ENCODE data around the gene MEMO1.

The MEMO1 gene

GRCh38 chr2:31980674-31981356 lies 30.0 kb downstream of the MEMO1 start:
- no peak overlapping the region for H2BK15ac ChIP-seq (ENCODE audit: low read length)
- no peak overlapping the region for H3K18ac ChIP-seq (ENCODE audit: low read length)
- no peaks in the 10 kb centered on the region for H3K9me3 ChIP-seq (replicated peaks in 1 of 2; ENCODE audit: control insufficient read depth in 2 of 2, insufficient read depth in 1 of 2, low read depth in 1 of 2, low read length in 2 of 2)
- no peak overlapping the region for H3K9ac ChIP-seq (ENCODE audit: low read depth, low read length, poor library complexity)
- no peak overlapping the region for H4K8ac ChIP-seq (ENCODE audit: low read depth, low read length)
- H3K4me2 ChIP-seq (ENCODE audit: insufficient read depth, low read length, poor library complexity, severe bottlenecking) = no peak overlapping the region
- no peak overlapping the region for H2BK12ac ChIP-seq (ENCODE audit: low read length)
- no CpG with 5 or more reads among the region's 6 CpGs for WGBS, 2 donors (ENCODE audit: extremely low coverage in 2 of 2, insufficient read length in 2 of 2, insufficient replicate concordance in 1 of 2)
- H2BK5ac ChIP-seq (ENCODE audit: low read length) = no peak overlapping the region
- H3K36me3 ChIP-seq (replicated peaks in 1 of 2; ENCODE audit: control insufficient read depth in 2 of 2, insufficient read depth in 2 of 2, low read length in 2 of 2) = no peaks in the 10 kb centered on the region
- H2BK120ac ChIP-seq (ENCODE audit: low read depth, low read length) = no peak overlapping the region
- no peaks in the 10 kb centered on the region for H3K4me1 ChIP-seq (ENCODE audit: control insufficient read depth in 2 of 2, insufficient read depth in 1 of 2, low read depth in 1 of 2, low read length in 2 of 2)
- DNase-seq (ENCODE audit: low spot score) = no peak
- H3K4ac ChIP-seq (ENCODE audit: low read length) = no peak overlapping the region
- no peaks in the 10 kb centered on the region for H3K27me3 ChIP-seq (ENCODE audit: control insufficient read depth in 3 of 3, insufficient read depth in 3 of 3, low read depth in 1 of 3, low read length in 3 of 3)
- no peak overlapping the region for H3K27ac ChIP-seq (replicated peaks; ENCODE audit: low read length)
- H3K23ac ChIP-seq (ENCODE audit: low read depth, low read length, poor library complexity) = no peak overlapping the region
- H3K14ac ChIP-seq (ENCODE audit: low read length) = no peak overlapping the region
- no peak overlapping the region for H2AFZ ChIP-seq (ENCODE audit: low read length)
- no peak overlapping the region for H2AK5ac ChIP-seq (ENCODE audit: low read depth, low read length)
- no peaks in the 10 kb centered on the region for H3K79me1 ChIP-seq (ENCODE audit: low read depth, low read length)
- H4K91ac ChIP-seq (ENCODE audit: low read depth, low read length, poor library complexity) = no peak overlapping the region
- H3K4me3 ChIP-seq (ENCODE audit: low read length in 2 of 2) = no peak overlapping the region

GRCh38 chr2:31979956-31980355 lies 30.9 kb downstream of the MEMO1 start:
- no peak overlapping the region for H3K4me3 ChIP-seq (ENCODE audit: low read length in 2 of 2)
- DNase-seq (ENCODE audit: low spot score) = no peak
- H2BK5ac ChIP-seq (ENCODE audit: low read length) = no peak overlapping the region
- no peak overlapping the region for H2AK5ac ChIP-seq (ENCODE audit: low read depth, low read length)
- no peak overlapping the region for H3K9ac ChIP-seq (ENCODE audit: low read depth, low read length, poor library complexity)
- no peaks in the 10 kb centered on the region for H3K79me1 ChIP-seq (ENCODE audit: low read depth, low read length)
- no peak overlapping the region for H2BK15ac ChIP-seq (ENCODE audit: low read length)
- WGBS, 2 donors (ENCODE audit: extremely low coverage in 2 of 2, insufficient read length in 2 of 2, insufficient replicate concordance in 1 of 2) = no CpG with 5 or more reads among the region's 3 CpGs
- H2BK120ac ChIP-seq (ENCODE audit: low read depth, low read length) = no peak overlapping the region
- no peak overlapping the region for H4K91ac ChIP-seq (ENCODE audit: low read depth, low read length, poor library complexity)
- H4K8ac ChIP-seq (ENCODE audit: low read depth, low read length) = no peak overlapping the region
- no peaks in the 10 kb centered on the region for H3K27me3 ChIP-seq (ENCODE audit: control insufficient read depth in 3 of 3, insufficient read depth in 3 of 3, low read depth in 1 of 3, low read length in 3 of 3)
- no peaks in the 10 kb centered on the region for H3K36me3 ChIP-seq (replicated peaks in 1 of 2; ENCODE audit: control insufficient read depth in 2 of 2, insufficient read depth in 2 of 2, low read length in 2 of 2)
- H2BK12ac ChIP-seq (ENCODE audit: low read length) = no peak overlapping the region
- H3K4ac ChIP-seq (ENCODE audit: low read length) = no peak overlapping the region
- H2AFZ ChIP-seq (ENCODE audit: low read length) = no peak overlapping the region
- H3K27ac ChIP-seq (replicated peaks; ENCODE audit: low read length) = no peak overlapping the region
- H3K4me1 ChIP-seq (ENCODE audit: control insufficient read depth in 2 of 2, insufficient read depth in 1 of 2, low read depth in 1 of 2, low read length in 2 of 2) = no peaks in the 10 kb centered on the region
- H3K9me3 ChIP-seq (replicated peaks in 1 of 2; ENCODE audit: control insufficient read depth in 2 of 2, insufficient read depth in 1 of 2, low read depth in 1 of 2, low read length in 2 of 2) = no peaks in the 10 kb centered on the region
- H3K4me2 ChIP-seq (ENCODE audit: insufficient read depth, low read length, poor library complexity, severe bottlenecking) = no peak overlapping the region
- no peak overlapping the region for H3K14ac ChIP-seq (ENCODE audit: low read length)
- no peak overlapping the region for H3K23ac ChIP-seq (ENCODE audit: low read depth, low read length, poor library complexity)
- no peak overlapping the region for H3K18ac ChIP-seq (ENCODE audit: low read length)

GRCh38 chr2:31979018-31979417 lies 31.8 kb downstream of the MEMO1 start:
- Histone ChIP-seq H4K8ac (ENCODE audit: low read depth, low read length) (no peak overlapping the region), H3K36me3 (replicated peaks in 1 of 2; ENCODE audit: control insufficient read depth in 2 of 2, insufficient read depth in 2 of 2, low read length in 2 of 2) (no peaks in the 10 kb centered on the region), H3K18ac (ENCODE audit: low read length) (no peak overlapping the region), H3K27ac (replicated peaks; ENCODE audit: low read length) (no peak overlapping the region), H3K4me1 (ENCODE audit: control insufficient read depth in 2 of 2, insufficient read depth in 1 of 2, low read depth in 1 of 2, low read length in 2 of 2) (no peaks in the 10 kb centered on the region), H2BK12ac (ENCODE audit: low read length) (no peak overlapping the region), H3K4me3 (ENCODE audit: low read length in 2 of 2) (no peak overlapping the region), H2BK5ac (ENCODE audit: low read length) (no peak overlapping the region), H4K91ac (ENCODE audit: low read depth, low read length, poor library complexity) (no peak overlapping the region), H3K27me3 (ENCODE audit: control insufficient read depth in 3 of 3, insufficient read depth in 3 of 3, low read depth in 1 of 3, low read length in 3 of 3) (no peaks in the 10 kb centered on the region), H3K9ac (ENCODE audit: low read depth, low read length, poor library complexity) (no peak overlapping the region), H3K4me2 (ENCODE audit: insufficient read depth, low read length, poor library complexity, severe bottlenecking) (no peak overlapping the region), H3K14ac (ENCODE audit: low read length) (no peak overlapping the region), H3K79me1 (ENCODE audit: low read depth, low read length) (no peaks in the 10 kb centered on the region), H2AK5ac (ENCODE audit: low read depth, low read length) (no peak overlapping the region), H2AFZ (ENCODE audit: low read length) (no peak overlapping the region), H2BK120ac (ENCODE audit: low read depth, low read length) (no peak overlapping the region), H3K23ac (ENCODE audit: low read depth, low read length, poor library complexity) (no peak overlapping the region), H2BK15ac (ENCODE audit: low read length) (no peak overlapping the region), H3K4ac (ENCODE audit: low read length) (no peak overlapping the region), H3K9me3 (replicated peaks in 1 of 2; ENCODE audit: control insufficient read depth in 2 of 2, insufficient read depth in 1 of 2, low read depth in 1 of 2, low read length in 2 of 2) (no peaks in the 10 kb centered on the region)
- no CpG with 5 or more reads among the region's 3 CpGs for WGBS, 2 donors (ENCODE audit: extremely low coverage in 2 of 2, insufficient read length in 2 of 2, insufficient replicate concordance in 1 of 2)
- DNase-seq (ENCODE audit: low spot score) = no peak

- no peak overlapping the region for H3K27ac ChIP-seq (replicated peaks; ENCODE audit: low read length)
- no peak overlapping the region for H3K18ac ChIP-seq (ENCODE audit: low read length)
- no peaks in the 10 kb centered on the region for H3K4me1 ChIP-seq (ENCODE audit: control insufficient read depth in 2 of 2, insufficient read depth in 1 of 2, low read depth in 1 of 2, low read length in 2 of 2)
- H3K9me3 ChIP-seq (replicated peaks in 1 of 2; ENCODE audit: control insufficient read depth in 2 of 2, insufficient read depth in 1 of 2, low read depth in 1 of 2, low read length in 2 of 2) = no peaks in the 10 kb centered on the region
- H3K4me2 ChIP-seq (ENCODE audit: insufficient read depth, low read length, poor library complexity, severe bottlenecking) = no peak overlapping the region
- no CpG with 5 or more reads among the region's 6 CpGs for WGBS, 2 donors (ENCODE audit: extremely low coverage in 2 of 2, insufficient read length in 2 of 2, insufficient replicate concordance in 1 of 2)
- H2BK15ac ChIP-seq (ENCODE audit: low read length) = no peak overlapping the region
- no peak overlapping the region for H3K9ac ChIP-seq (ENCODE audit: low read depth, low read length, poor library complexity)
- H2AK5ac ChIP-seq (ENCODE audit: low read depth, low read length) = no peak overlapping the region
- no peak overlapping the region for H3K14ac ChIP-seq (ENCODE audit: low read length)
- H4K8ac ChIP-seq (ENCODE audit: low read depth, low read length) = no peak overlapping the region
- H4K91ac ChIP-seq (ENCODE audit: low read depth, low read length, poor library complexity) = no peak overlapping the region
- no peak overlapping the region for H2BK5ac ChIP-seq (ENCODE audit: low read length)
- H3K79me1 ChIP-seq (ENCODE audit: low read depth, low read length) = no peaks in the 10 kb centered on the region
- no peaks in the 10 kb centered on the region for H3K27me3 ChIP-seq (ENCODE audit: control insufficient read depth in 3 of 3, insufficient read depth in 3 of 3, low read depth in 1 of 3, low read length in 3 of 3)
- no peak for DNase-seq (ENCODE audit: low spot score)
- H3K4me3 ChIP-seq (ENCODE audit: low read length in 2 of 2) = no peak overlapping the region
- no peak overlapping the region for H3K4ac ChIP-seq (ENCODE audit: low read length)
- no peak overlapping the region for H3K23ac ChIP-seq (ENCODE audit: low read depth, low read length, poor library complexity)
- no peak overlapping the region for H2BK12ac ChIP-seq (ENCODE audit: low read length)
- H2BK120ac ChIP-seq (ENCODE audit: low read depth, low read length) = no peak overlapping the region
- H2AFZ ChIP-seq (ENCODE audit: low read length) = no peak overlapping the region
- H3K36me3 ChIP-seq (replicated peaks in 1 of 2; ENCODE audit: control insufficient read depth in 2 of 2, insufficient read depth in 2 of 2, low read length in 2 of 2) = no peaks in the 10 kb centered on the region
These were observed 32.4 kb downstream of the MEMO1 start for GRCh38 chr2:31978436-31978835.
